BLaER1 (cell line): ENCODE data around the gene NPAS1.
"Not testable (repeated sequence)": the region's sequence is repeated elsewhere in the genome, so short reads cannot be mapped to it uniquely, and the experiment has no call there.

Experiments used
- H3K27ac ChIP-seq: shearing (Covaris generic); formaldehyde crosslinking; 2 replicates; pipeline ENCODE4 v1.8.1; 2022
- H3K27me3 ChIP-seq: shearing (Covaris generic); formaldehyde crosslinking; 2 replicates; pipeline ENCODE4 v1.8.1; 2022
- H3K36me3 ChIP-seq: shearing (Covaris generic); formaldehyde crosslinking; 2 replicates; pipeline ENCODE4 v1.8.1; 2022
- H3K4me1 ChIP-seq: shearing (Covaris generic); formaldehyde crosslinking; 2 replicates; pipeline ENCODE4 v1.8.1; 2022
- H3K4me2 ChIP-seq: shearing (Covaris generic); formaldehyde crosslinking; 2 replicates; pipeline ENCODE4 v1.8.1; 2022
- H3K4me3 ChIP-seq: shearing (Covaris generic); formaldehyde crosslinking; 2 replicates; pipeline ENCODE4 v1.8.1; 2022
- H3K9ac ChIP-seq: shearing (Covaris generic); formaldehyde crosslinking; 2 replicates; pipeline ENCODE4 v1.8.1; 2022
- H3K9me3 ChIP-seq: shearing (Covaris generic); formaldehyde crosslinking; 2 replicates; pipeline ENCODE4 v1.8.1; 2022
- H4K20me1 ChIP-seq: shearing (Covaris generic); formaldehyde crosslinking; 2 replicates; pipeline ENCODE4 v1.8.1; 2022
- Cebpa-rat ChIP-seq: shearing (Covaris generic); IDR thresholded peaks from 2 replicates; pipeline ENCODE4 v1.8.1; 2022

Gene NPAS1

DNA sequence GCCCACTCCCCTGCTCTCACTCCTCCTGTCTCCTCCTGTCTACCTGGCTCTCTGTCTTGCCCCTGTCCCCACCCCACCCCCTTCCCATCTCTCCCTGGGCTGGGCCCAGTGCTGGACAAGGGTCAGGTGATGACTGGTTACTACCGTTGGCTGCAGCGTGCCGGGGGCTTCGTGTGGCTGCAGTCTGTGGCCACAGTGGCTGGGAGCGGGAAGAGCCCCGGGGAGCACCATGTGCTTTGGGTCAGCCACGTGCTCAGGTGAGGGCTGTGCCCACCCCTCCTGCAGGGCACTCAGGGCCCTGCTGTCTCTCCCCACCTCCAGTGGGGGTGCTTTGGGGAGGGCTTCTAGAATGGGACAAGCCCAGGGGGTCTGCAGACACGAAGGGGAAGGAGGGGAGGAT lies 21.2 kb downstream of the NPAS1 start:
- no peak overlapping the region for H3K4me3 ChIP-seq
- H3K9me3 ChIP-seq = no peaks in the 10 kb centered on the region
- H3K27ac ChIP-seq = no peak overlapping the region
- H3K27me3 ChIP-seq = no peaks in the 10 kb centered on the region
- no peak overlapping the region for H3K9ac ChIP-seq
- TF ChIP-seq Cebpa-rat = no peak
- H3K4me1 ChIP-seq = peaks cover 8% of the 10 kb centered on the region
- H3K36me3 ChIP-seq = peaks cover 64% of the 10 kb centered on the region
- H4K20me1 ChIP-seq = peaks cover 22% of the 10 kb centered on the region
- H3K4me2 ChIP-seq = no peak overlapping the region

DNA sequence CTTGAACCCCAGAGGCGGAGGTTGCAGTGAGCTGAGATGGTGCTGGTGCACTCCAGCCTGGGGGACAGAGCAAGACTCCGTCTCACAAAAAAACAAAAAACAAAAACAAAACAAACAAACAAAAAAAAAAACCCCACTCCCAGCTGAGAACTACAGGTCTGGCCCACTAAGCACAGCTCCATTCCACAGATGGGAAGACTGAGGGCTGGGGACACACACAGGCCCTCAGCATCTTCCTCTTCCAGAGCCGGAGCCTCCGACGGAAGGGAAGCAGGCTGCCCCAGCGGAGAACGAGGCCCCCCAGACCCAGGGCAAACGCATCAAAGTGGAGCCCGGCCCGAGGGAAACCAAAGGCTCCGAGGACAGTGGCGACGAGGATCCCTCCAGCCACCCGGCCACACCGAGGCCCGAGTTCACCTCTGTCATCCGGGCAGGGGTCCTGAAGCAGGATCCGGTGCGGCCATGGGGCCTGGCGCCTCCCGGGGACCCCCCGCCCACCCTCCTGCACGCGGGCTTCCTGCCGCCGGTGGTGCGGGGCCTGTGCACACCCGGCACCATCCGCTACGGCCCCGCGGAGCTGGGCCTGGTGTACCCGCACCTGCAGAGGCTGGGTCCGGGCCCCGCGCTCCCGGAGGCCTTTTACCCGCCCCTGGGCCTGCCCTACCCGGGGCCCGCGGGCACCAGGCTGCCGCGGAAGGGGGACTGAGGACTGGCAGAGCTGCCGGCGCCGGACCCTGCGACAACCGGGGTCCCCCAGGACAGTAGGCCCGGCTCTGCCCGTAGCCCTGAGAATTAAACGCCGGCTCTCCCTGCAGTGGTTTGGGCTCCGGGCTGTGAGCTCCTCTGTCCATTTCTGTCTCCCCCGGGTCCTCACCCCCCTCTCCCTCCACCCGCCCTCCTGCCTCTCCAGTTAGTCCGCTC lies 25.6 kb downstream of the NPAS1 start:
- no peak for TF ChIP-seq Cebpa-rat

DNA sequence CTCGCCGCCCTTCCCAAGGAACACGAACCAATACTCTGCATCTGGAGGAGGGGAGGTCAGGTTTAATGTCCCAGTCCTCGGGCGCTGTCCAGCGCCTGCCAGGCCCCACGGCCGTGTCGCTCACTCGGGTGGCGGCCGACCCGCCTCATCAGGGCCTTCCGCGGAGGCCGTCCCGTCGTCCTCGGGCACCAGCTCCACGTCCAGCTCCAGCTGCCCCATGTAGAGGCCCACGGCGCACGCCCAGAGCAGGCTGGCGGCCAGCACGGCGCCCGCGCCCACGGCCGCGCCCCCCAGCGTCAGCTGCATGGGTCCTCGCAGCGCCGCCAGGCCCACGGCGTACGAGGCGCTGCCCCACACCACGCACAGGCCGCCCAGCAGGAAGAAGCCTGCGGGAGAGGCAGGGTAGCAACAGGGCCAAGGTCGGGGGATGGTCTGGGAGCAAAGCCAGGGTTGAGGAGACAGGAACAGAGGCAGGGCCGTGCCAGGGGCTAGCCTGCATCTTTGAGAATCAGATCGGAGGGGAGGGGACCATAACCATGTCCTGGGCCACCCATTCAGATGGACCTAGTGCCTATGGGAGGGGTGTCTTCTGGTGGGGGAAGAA lies 26.3 kb downstream of the NPAS1 start:
- Histone ChIP-seq H3K27ac (no peak overlapping the region), H3K4me3 (no peak overlapping the region), H3K27me3 (no peaks in the 10 kb centered on the region), H3K9me3 (no peaks in the 10 kb centered on the region), H3K4me2 (no peak overlapping the region), H3K36me3 (peaks cover 60% of the 10 kb centered on the region), H3K9ac (no peak overlapping the region), H4K20me1 (peaks cover 43% of the 10 kb centered on the region), H3K4me1 (peaks cover 17% of the 10 kb centered on the region)
- no peak for TF ChIP-seq Cebpa-rat

More for the DNA sequence above, 25.6 kb downstream of the NPAS1 start:
- peaks cover 43% of the 10 kb centered on the region for H4K20me1 ChIP-seq
- no peak overlapping the region for H3K9ac ChIP-seq
- H3K9me3 ChIP-seq = no peaks in the 10 kb centered on the region
- H3K4me3 ChIP-seq = no peak overlapping the region
- peaks cover 64% of the 10 kb centered on the region for H3K36me3 ChIP-seq
- peaks cover 17% of the 10 kb centered on the region for H3K4me1 ChIP-seq
- no peak overlapping the region for H3K4me2 ChIP-seq
- H3K27me3 ChIP-seq = no peaks in the 10 kb centered on the region
- H3K27ac ChIP-seq = no peak overlapping the region

DNA sequence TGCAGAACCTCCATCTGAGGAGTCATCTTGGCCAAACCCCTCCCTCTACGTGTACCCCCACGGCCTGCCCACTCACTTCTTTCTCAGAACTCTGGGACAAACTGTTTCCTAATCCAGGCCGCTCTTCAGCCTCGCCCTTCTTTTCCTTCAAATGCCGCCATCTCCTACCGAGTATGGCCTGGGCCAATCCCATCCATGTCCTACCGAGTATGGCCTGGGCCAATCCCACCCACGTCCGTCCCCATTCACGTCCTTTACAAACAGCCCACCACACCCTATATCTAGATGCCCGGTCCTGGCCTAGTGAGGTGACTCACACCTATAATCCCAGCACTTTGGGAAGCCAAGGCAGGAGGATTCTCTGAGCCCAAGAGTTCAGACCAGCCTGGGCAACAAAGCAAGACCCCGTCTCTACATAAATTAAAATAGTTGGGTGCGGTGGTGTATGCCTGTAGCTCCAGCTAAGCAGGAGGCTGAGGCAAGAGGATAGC lies 27.7 kb downstream of the NPAS1 start:
- Histone ChIP-seq H3K27ac (no peak overlapping the region), H4K20me1 (peaks cover 43% of the 10 kb centered on the region), H3K9ac (no peak overlapping the region; the same call in 1 of the 2 replicates), H3K4me1 (peaks cover 17% of the 10 kb centered on the region), H3K9me3 (no peaks in the 10 kb centered on the region), H3K27me3 (no peaks in the 10 kb centered on the region), H3K4me2 (peak overlapping the region; percentile 81), H3K36me3 (peaks cover 49% of the 10 kb centered on the region), H3K4me3 (peak overlapping the region; percentile 97)
- TF ChIP-seq Cebpa-rat = no peak

DNA sequence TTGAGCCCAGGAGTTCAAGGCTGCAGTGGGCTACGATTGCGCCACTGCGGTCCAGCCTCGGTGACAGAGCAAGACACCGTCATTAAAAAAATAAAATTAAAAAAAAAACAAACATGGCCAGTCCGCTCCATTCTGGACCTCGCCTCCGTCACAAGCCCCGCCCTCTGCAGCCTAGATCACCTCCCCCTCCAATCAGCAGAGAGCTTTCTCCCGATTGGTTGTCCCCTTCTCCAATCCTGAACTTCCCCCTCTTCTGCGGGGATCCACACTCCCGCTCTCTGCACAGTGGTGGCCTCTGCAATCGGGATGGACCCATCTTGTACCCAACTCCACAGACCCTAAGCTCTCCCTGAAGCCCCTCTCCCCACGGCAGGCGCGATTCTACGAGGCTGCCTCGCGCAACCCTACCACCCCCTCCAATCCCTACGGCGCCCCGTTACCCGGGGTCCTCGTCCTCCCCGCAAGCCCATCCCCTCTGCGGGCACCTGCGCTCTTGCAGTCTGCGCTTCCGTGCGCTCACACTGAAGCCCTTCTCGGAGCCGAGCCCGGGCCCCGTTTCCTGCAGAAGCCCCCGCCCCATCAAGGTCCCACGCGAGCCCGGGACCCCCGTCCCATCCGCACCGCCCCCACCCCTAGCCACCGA lies 28.2 kb downstream of the NPAS1 start:
- H3K9me3 ChIP-seq = no peaks in the 10 kb centered on the region
- H3K27me3 ChIP-seq = no peaks in the 10 kb centered on the region
- H3K36me3 ChIP-seq = peaks cover 44% of the 10 kb centered on the region
- no peak for TF ChIP-seq Cebpa-rat
- H4K20me1 ChIP-seq = peaks cover 43% of the 10 kb centered on the region
- peak overlapping the region; percentile 81 for H3K4me2 ChIP-seq
- peak overlapping the region; percentile 81 for H3K27ac ChIP-seq
- peak overlapping the region; percentile 87 for H3K9ac ChIP-seq
- peak overlapping the region; percentile 97 for H3K4me3 ChIP-seq
- H3K4me1 ChIP-seq = peaks cover 17% of the 10 kb centered on the region

DNA sequence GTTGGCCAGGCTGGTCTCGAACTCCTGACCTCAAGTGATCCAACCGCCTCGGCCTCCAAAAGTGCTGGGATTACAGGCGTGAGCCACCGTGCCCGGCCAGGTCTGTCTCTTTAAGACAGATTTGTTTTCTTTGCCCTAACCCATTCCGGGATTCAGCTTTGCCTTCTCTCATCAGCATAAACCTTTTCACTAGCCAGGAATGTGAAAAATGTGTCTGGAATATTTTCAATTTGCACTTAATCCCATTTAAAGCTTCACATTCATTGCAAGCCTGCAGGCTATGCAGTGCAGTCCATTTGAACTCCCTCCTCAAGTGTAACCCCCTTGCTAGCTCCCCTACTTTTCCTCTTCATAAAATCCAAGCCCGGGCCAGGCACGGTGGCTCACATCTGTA lies 29.7 kb downstream of the NPAS1 start:
- peaks cover 17% of the 10 kb centered on the region for H3K4me1 ChIP-seq
- H3K4me3 ChIP-seq = peak overlapping the region; percentile 97; the same call in 1 of the 2 replicates

DNA sequence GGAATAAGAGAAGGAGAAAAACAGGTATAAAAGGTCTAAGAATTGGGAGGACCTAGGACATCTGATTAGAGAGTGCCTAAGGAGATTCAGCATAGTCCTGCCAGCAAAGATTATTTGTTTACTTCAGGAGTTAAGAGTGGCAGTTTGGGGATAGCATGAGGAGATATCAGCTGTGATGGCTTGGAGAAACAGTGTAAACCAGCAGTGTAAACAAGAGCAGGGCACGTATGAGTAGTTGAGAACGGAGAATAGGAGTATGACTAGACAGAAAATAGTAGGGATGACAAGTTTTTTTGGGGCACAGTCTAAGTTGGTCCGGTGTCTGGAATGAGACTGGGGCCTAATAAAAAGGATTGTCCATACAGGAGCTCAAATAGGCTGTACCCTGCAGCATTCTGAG lies 30.9 kb downstream of the NPAS1 start:
- H3K4me2 ChIP-seq, H3K27ac ChIP-seq, H3K27me3 ChIP-seq, H3K9me3 ChIP-seq, H3K9ac ChIP-seq, H3K4me3 ChIP-seq: not testable (repeated sequence)
- H4K20me1 ChIP-seq = peaks cover 22% of the 10 kb centered on the region
- peaks cover 17% of the 10 kb centered on the region for H3K4me1 ChIP-seq
- H3K36me3 ChIP-seq = peaks cover 18% of the 10 kb centered on the region

More for the DNA sequence above, 29.7 kb downstream of the NPAS1 start:
- H3K36me3 ChIP-seq = peaks cover 30% of the 10 kb centered on the region
- H3K27me3 ChIP-seq = no peaks in the 10 kb centered on the region
- H3K27ac ChIP-seq = no peak overlapping the region
- no peak for TF ChIP-seq Cebpa-rat
- H3K9ac ChIP-seq = no peak overlapping the region
- H3K4me2 ChIP-seq = peak overlapping the region; percentile 30
- H4K20me1 ChIP-seq = peaks cover 34% of the 10 kb centered on the region
- H3K9me3 ChIP-seq = no peaks in the 10 kb centered on the region

DNA sequence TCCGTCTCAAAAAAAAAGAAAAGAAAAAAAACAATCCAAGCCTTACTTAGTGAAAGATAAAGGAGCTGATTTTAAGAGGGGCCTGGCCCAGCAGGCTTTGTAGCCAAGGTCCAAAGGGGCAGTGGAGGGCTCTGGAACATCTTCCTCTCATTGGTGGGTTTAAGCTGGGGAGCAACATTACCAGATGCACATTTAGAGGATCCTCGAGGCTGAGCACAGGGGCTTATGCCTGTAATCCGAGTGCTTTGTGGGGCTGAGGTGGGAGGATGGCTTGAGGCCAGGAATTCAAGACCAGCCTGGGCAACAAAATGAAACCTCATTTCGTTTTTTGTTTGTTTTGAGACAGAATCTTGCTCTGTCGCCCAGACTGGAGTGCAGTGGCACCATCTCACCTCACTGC lies 36.8 kb downstream of the NPAS1 start:
- no peaks in the 10 kb centered on the region for H4K20me1 ChIP-seq

DNA sequence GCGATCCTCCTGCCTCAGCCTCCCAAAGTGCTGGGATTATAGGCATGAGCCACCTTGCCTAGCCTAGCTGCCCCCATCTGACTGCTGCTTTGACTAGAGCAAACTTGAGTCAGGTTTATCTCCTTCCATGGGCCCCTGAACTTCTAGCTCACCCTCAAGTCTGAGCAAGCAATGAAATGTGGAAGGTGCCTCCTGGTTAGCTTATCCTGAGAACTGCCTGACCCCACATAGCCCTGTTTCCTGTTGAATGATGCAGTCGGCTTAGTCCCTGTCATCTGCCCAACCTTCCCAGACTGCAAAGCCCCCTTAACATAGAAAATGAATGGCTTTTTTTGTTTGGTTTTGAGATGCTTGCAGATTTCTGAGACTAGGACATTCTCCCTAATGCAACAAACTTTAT lies 37.7 kb downstream of the NPAS1 start:
- Histone ChIP-seq H3K4me2 (no peak overlapping the region), H3K27ac (no peak overlapping the region), H4K20me1 (no peaks in the 10 kb centered on the region)

More for the DNA sequence above, 36.8 kb downstream of the NPAS1 start:
- Histone ChIP-seq H3K36me3 (no peaks in the 10 kb centered on the region), H3K4me1 (no peaks in the 10 kb centered on the region), H3K9ac (no peak overlapping the region), H3K27me3 (no peaks in the 10 kb centered on the region), H3K27ac (no peak overlapping the region), H3K4me2 (no peak overlapping the region), H3K9me3 (no peaks in the 10 kb centered on the region), H3K4me3 (no peak overlapping the region)
- no peak for TF ChIP-seq Cebpa-rat

More for the DNA sequence above, 37.7 kb downstream of the NPAS1 start:
- H3K4me1 ChIP-seq = no peaks in the 10 kb centered on the region
- no peak overlapping the region for H3K9ac ChIP-seq
- H3K36me3 ChIP-seq = 0 out of 2 replicates have a peak, but pooled peaks cover 3% of the 10 kb centered on the region
- TF ChIP-seq Cebpa-rat = no peak
- H3K27me3 ChIP-seq = no peaks in the 10 kb centered on the region
- no peak overlapping the region for H3K4me3 ChIP-seq
- no peaks in the 10 kb centered on the region for H3K9me3 ChIP-seq
